Measurements from ENCODE around the gene CLASP1. TPM values are rescaled to one million over a fixed set of nuclear protein-coding genes. Genes with fewer than 3 reads are reported as not detected.

CLASP1 gene
- total and polyA plus RNA-seq, 12 donors = 10.1 to 90.6 (median 71.7) TPM

GRCh38 chr2:121431214-121431613 lies 218.0 kb downstream of the CLASP1 start:
- no peak overlapping the region for H3K4me3 ChIP-seq
- no peaks in the 10 kb centered on the region for H3K9me3 ChIP-seq
- DNase-seq (no peak), ATAC-seq (no peak)
- TF ChIP-seq CTCF (IDR thresholded peaks at IDR 0.05) = no peak
- H3K27me3 ChIP-seq = no peaks in the 10 kb centered on the region
- peaks cover 0 to 75% (median 25%) of the 10 kb centered on the region in 9 donors for H3K36me3 ChIP-seq
- H3K4me1 ChIP-seq = peaks cover 0 to 11% (median 6%) of the 10 kb centered on the region in 9 donors
- H3K27ac ChIP-seq = no peak overlapping the region
- WGBS, 2 donors = 90 to 95% methylated on average over 1 of the region's 1 CpG
- intact Hi-C loops (cut with DNase I) = no loop called here

GRCh38 chr2:121429927-121430520 lies 219.2 kb downstream of the CLASP1 start:
- Histone ChIP-seq H3K4me1 (peaks cover 0 to 11% (median 6%) of the 10 kb centered on the region in 9 donors), H3K27ac (peak overlapping the region in 4 of 10 donors; percentile 6 to 51 (median 18)), H3K36me3 (peaks cover 0 to 79% (median 35%) of the 10 kb centered on the region in 9 donors), H3K9me3 (no peaks in the 10 kb centered on the region), H3K27me3 (no peaks in the 10 kb centered on the region), H3K4me3 (no peak overlapping the region)
- DNase-seq (no peak), ATAC-seq (peak in 6 of 8 donors; percentile 40 to 55 (median 46))
- WGBS, 2 donors = 77 to 83% methylated on average over 16 of the region's 16 CpGs
- intact Hi-C loops (cut with DNase I) = no loop called here
- no peak for TF ChIP-seq CTCF (IDR thresholded peaks at IDR 0.05)

- H3K36me3 ChIP-seq = peaks cover 0 to 81% (median 40%) of the 10 kb centered on the region in 9 donors
- intact Hi-C loops (cut with DNase I) = no loop called here
Measured at GRCh38 chr2:121429119-121429903, 220.0 kb downstream of the CLASP1 start.

More at GRCh38 chr2:121429119-121429903, 220.0 kb downstream of the CLASP1 start:
- ATAC-seq = peak in 5 of 8 donors; percentile 31 to 65 (median 47)
- peaks cover 0 to 11% (median 6%) of the 10 kb centered on the region in 9 donors for H3K4me1 ChIP-seq
- H3K27me3 ChIP-seq = no peaks in the 10 kb centered on the region
- H3K27ac ChIP-seq = peak overlapping the region in 5 of 10 donors; percentile 6 to 51 (median 18)
- no peak overlapping the region for H3K4me3 ChIP-seq
- DNase-seq = no peak
- no peaks in the 10 kb centered on the region for H3K9me3 ChIP-seq
- WGBS, 2 donors = 73 to 76% methylated on average over 8 of the region's 8 CpGs
- TF ChIP-seq CTCF (IDR thresholded peaks at IDR 0.05) = no peak
